Hematopoietic multipotent progenitor cell (in vitro differentiated cells): ENCODE results near the gene RALGAPB. TPM values are rescaled to one million over a fixed set of nuclear protein-coding genes. Genes with fewer than 3 reads are reported as not detected.

Source experiments
- DNase-seq, 3 donors: peaks; one replicate each; pipeline ENCODE4 v3.0.0-alpha.2; 2011 to 2015; ENCODE audit warnings: low read depth in 2 of 3, low spot score in 2 of 3
- small RNA-seq: library from RNA; depleted of rRNA; stranded (forward); fragments of <200 nt; gene quantifications from one replicate; pipeline ENCODE3, GENCODE V24; 2012
- total RNA-seq: library from RNA; depleted of rRNA; stranded (reverse); fragments of >200 nt; gene quantifications from one replicate; pipeline ENCODE4 v1.2.3, GENCODE V29; 2012

RALGAPB gene
- total RNA-seq, 1 donor, result 23.7 TPM

GRCh38 chr20:38603286-38603685 is 130.6 kb downstream of the RALGAPB start:
- DNase-seq, result no peak

- no peak for DNase-seq
Observed at GRCh38 chr20:38604873-38605303, 132.2 kb downstream of the RALGAPB start.

- no peak for DNase-seq
Observed at GRCh38 chr20:38607351-38607750, 134.7 kb downstream of the RALGAPB start.

- DNase-seq, result no peak
Observed at GRCh38 chr20:38608188-38608587, 135.5 kb downstream of the RALGAPB start.

GRCh38 chr20:38609815-38610214 is 137.2 kb downstream of the RALGAPB start:
- no peak for DNase-seq

GRCh38 chr20:38610521-38610920 is 137.9 kb downstream of the RALGAPB start:
- DNase-seq, result no peak

- DNase-seq, result no peak
Observed at GRCh38 chr20:38612751-38613515, 140.3 kb downstream of the RALGAPB start.

GRCh38 chr20:38615283-38615682 is 142.6 kb downstream of the RALGAPB start:
- no peak for DNase-seq

GRCh38 chr20:38616457-38616856 is 143.8 kb downstream of the RALGAPB start:
- DNase-seq, result no peak

- DNase-seq, result no peak
Observed at GRCh38 chr20:38617011-38617829, 144.6 kb downstream of the RALGAPB start.

- DNase-seq, result no peak
Observed at GRCh38 chr20:38617830-38618196, 145.2 kb downstream of the RALGAPB start.

GRCh38 chr20:38620441-38620840 is 147.8 kb downstream of the RALGAPB start:
- no peak for DNase-seq

GRCh38 chr20:38623061-38623460 is 150.4 kb downstream of the RALGAPB start:
- DNase-seq, result no peak

- DNase-seq, result no peak
Observed at GRCh38 chr20:38624084-38624483, 151.4 kb downstream of the RALGAPB start.

- DNase-seq, result no peak
Observed at GRCh38 chr20:38625896-38626295, 153.3 kb downstream of the RALGAPB start.

- no peak for DNase-seq
Observed at GRCh38 chr20:38626921-38627659, 154.4 kb downstream of the RALGAPB start.

Small RNA genes lying within 50 kb of the gene (small RNA-seq; reads per million reads assigned to genes)
- gene MIR548O2 (not detected), gene RF00056 (not detected), gene SNORA60 (26.0 reads per million, percentile 95 among the genes with 10 or more reads in this experiment), gene SNORA71A (1,101 reads per million, percentile 99 among the genes with 10 or more reads in this experiment), gene SNORA71B (2,109 reads per million, percentile 99 among the genes with 10 or more reads in this experiment), gene SNORA71C (12.4 reads per million, percentile 93 among the genes with 10 or more reads in this experiment), gene SNORA71D (30,558 reads per million, percentile 100 among the genes with 10 or more reads in this experiment), gene SNORA71E (not detected)

Other genes starting within 250 kb of the RALGAPB start
- gene KIAA1755, start 212.1 kb upstream of the RALGAPB start, total RNA-seq, result not detected
- gene BPI, start 168.7 kb upstream of the RALGAPB start, total RNA-seq, result 0.27 TPM
- not detected for gene LBP, start 126.4 kb upstream of the RALGAPB start, total RNA-seq
- gene SNHG17, start 37.5 kb upstream of the RALGAPB start, total RNA-seq, result 13.2 TPM
- gene ADIG, start 108.4 kb downstream of the RALGAPB start, total RNA-seq, result not detected
- not detected for gene ARHGAP40, start 129.0 kb downstream of the RALGAPB start, total RNA-seq